Karpas-422 (cell line): ENCODE data around the gene NRIP2. TPM values are rescaled to one million over a fixed set of nuclear protein-coding genes. Genes with fewer than 3 reads are reported as not detected.
A peak's percentile ranks its signal among the peaks of the same experiment; 100 is the strongest.

Source experiments
- DNase-seq: peaks from one replicate; pipeline ENCODE4 v3.0.0-alpha.2; 2015
- H2AFZ ChIP-seq: fragments of 200-600 bp; sonication (generic); 2 replicates; pipeline ENCODE4 v1.6.1; 2014; ENCODE audit warnings: antibody characterized with exemption, low read length, mixed read lengths
- H3K27ac ChIP-seq: fragments of 200-600 bp; sonication (generic); 2 replicates; pipeline ENCODE4 v1.5.1; 2014; ENCODE audit warnings: mild to moderate bottlenecking, low read length, moderate library complexity
- H3K27me3 ChIP-seq: fragments of 200-600 bp; sonication (generic); 2 replicates; pipeline ENCODE4 v1.6.1; 2014; ENCODE audit warnings: low read length, mixed read lengths
- H3K36me3 ChIP-seq: fragments of 200-600 bp; sonication (generic); 2 replicates; pipeline ENCODE4 v1.6.1; 2014; ENCODE audit warnings: low read length, mixed read lengths; ENCODE audit not compliant: insufficient read depth
- H3K4me1 ChIP-seq: fragments of 200-600 bp; sonication (generic); 2 replicates; pipeline ENCODE4 v1.6.1; 2014; ENCODE audit warnings: mild to moderate bottlenecking, low read length, mixed read lengths
- H3K4me2 ChIP-seq: fragments of 200-600 bp; sonication (generic); 2 replicates; pipeline ENCODE4 v1.6.1; 2014; ENCODE audit warnings: low read length, low read depth, mild to moderate bottlenecking; ENCODE audit not compliant: poor library complexity, severe bottlenecking
- H3K4me3 ChIP-seq: fragments of 200-600 bp; sonication (generic); 2 replicates; pipeline ENCODE4 v1.5.1; 2014; ENCODE audit warnings: mild to moderate bottlenecking, antibody characterized with exemption, low read length, mixed read lengths
- H3K79me2 ChIP-seq: fragments of 200-600 bp; sonication (generic); 2 replicates; pipeline ENCODE4 v1.6.1; 2014; ENCODE audit warnings: mild to moderate bottlenecking, low read length, mixed read lengths
- H3K9ac ChIP-seq: fragments of 200-600 bp; sonication (generic); 2 replicates; pipeline ENCODE4 v1.6.0; 2014; ENCODE audit warnings: low read length
- H3K9me2 ChIP-seq: fragments of 200-600 bp; sonication (generic), shearing (Covaris generic); replicated peaks from 2 replicates; pipeline ENCODE4 v1.6.0; 2014; ENCODE audit warnings: mild to moderate bottlenecking, low read length, moderate library complexity; ENCODE audit not compliant: insufficient read depth
- H3K9me3 ChIP-seq: fragments of 300-700, 200-600 bp; sonication (generic); 2 replicates; pipeline ENCODE4 v1.6.1; 2014; ENCODE audit warnings: low read length, mixed read lengths
- H4K20me1 ChIP-seq: fragments of 200-600 bp; sonication (generic); 2 replicates; pipeline ENCODE4 v1.6.1; 2014; ENCODE audit warnings: mild to moderate bottlenecking, antibody characterized with exemption, low read length, low read depth; ENCODE audit not compliant: insufficient read depth
- total RNA-seq: library from RNA; depleted of rRNA; stranded (reverse); fragments of >200 nt; shearing (Covaris generic); gene quantifications from 2 replicates; pipeline ENCODE4 v1.2.3, GENCODE V29; 2014; ENCODE audit warnings: low replicate concordance

The NRIP2 gene
- total RNA-seq, 1 experiment from 2014 or later, result not detected

GRCh38 chr12:2855546-2855945 is 20.7 kb upstream of the NRIP2 start:
- H3K9me2 ChIP-seq, result no peaks in the 10 kb centered on the region
- H3K27ac ChIP-seq, result no peak overlapping the region
- no peaks in the 10 kb centered on the region for H4K20me1 ChIP-seq
- no peak overlapping the region for H3K4me2 ChIP-seq
- H3K79me2 ChIP-seq, result no peaks in the 10 kb centered on the region
- H3K9ac ChIP-seq, result no peak overlapping the region
- peaks cover 22% of the 10 kb centered on the region for H3K4me1 ChIP-seq
- no peak for DNase-seq
- H3K36me3 ChIP-seq, result peaks cover 14% of the 10 kb centered on the region; the same call in 1 of the 2 replicates
- H3K4me3 ChIP-seq, result no peak overlapping the region
- H3K9me3 ChIP-seq, result no peaks in the 10 kb centered on the region
- H2AFZ ChIP-seq, result no peak overlapping the region
- H3K27me3 ChIP-seq, result no peaks in the 10 kb centered on the region

GRCh38 chr12:2854669-2855453 is 20.0 kb upstream of the NRIP2 start:
- Histone ChIP-seq H3K9ac (no peak overlapping the region), H2AFZ (no peak overlapping the region), H3K4me2 (no peak overlapping the region), H3K27me3 (no peaks in the 10 kb centered on the region), H3K4me1 (peaks cover 22% of the 10 kb centered on the region), H3K27ac (no peak overlapping the region), H4K20me1 (no peaks in the 10 kb centered on the region), H3K79me2 (no peaks in the 10 kb centered on the region), H3K36me3 (peaks cover 14% of the 10 kb centered on the region; the same call in 1 of the 2 replicates), H3K4me3 (no peak overlapping the region), H3K9me2 (no peaks in the 10 kb centered on the region), H3K9me3 (no peaks in the 10 kb centered on the region)
- no peak for DNase-seq

- Histone ChIP-seq H3K79me2 (no peaks in the 10 kb centered on the region), H3K4me2 (no peak overlapping the region), H3K4me3 (no peak overlapping the region), H2AFZ (no peak overlapping the region), H3K9me2 (no peaks in the 10 kb centered on the region), H3K27ac (no peak overlapping the region), H3K36me3 (peaks cover 1% of the 10 kb centered on the region; the same call in 1 of the 2 replicates), H3K27me3 (no peaks in the 10 kb centered on the region), H3K9me3 (no peaks in the 10 kb centered on the region), H4K20me1 (no peaks in the 10 kb centered on the region), H3K9ac (no peak overlapping the region), H3K4me1 (peaks cover 21% of the 10 kb centered on the region)
- peak; percentile 58 for DNase-seq
Measured at GRCh38 chr12:2853626-2854025, 18.8 kb upstream of the NRIP2 start.

DNA sequence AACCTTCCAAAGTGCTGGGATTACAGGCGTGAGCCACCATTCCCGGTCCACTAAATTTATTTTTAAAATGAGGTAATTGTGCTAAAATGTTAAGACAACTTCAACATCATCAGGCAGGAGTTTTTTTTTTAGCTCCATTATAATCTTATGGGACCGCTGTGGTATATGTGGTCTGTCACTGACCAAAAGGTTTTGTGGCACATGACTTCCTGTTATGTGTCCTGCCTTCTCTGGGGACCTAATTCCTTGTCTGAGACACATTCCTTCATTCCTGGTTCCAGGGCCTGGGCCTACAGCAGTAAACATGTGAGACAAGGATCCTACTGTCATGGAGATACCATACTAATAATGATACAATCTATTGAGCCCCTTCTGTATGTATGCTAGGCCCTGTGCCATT is 17.1 kb upstream of the NRIP2 start:
- Histone ChIP-seq H4K20me1 (no peaks in the 10 kb centered on the region), H3K4me2 (no peak overlapping the region), H3K27ac (no peak overlapping the region), H2AFZ (no peak overlapping the region), H3K9me2 (no peaks in the 10 kb centered on the region), H3K9ac (no peak overlapping the region), H3K36me3 (no peaks in the 10 kb centered on the region), H3K27me3 (no peaks in the 10 kb centered on the region), H3K79me2 (no peaks in the 10 kb centered on the region), H3K9me3 (no peaks in the 10 kb centered on the region), H3K4me3 (no peak overlapping the region), H3K4me1 (peaks cover 10% of the 10 kb centered on the region)
- no peak for DNase-seq

DNA sequence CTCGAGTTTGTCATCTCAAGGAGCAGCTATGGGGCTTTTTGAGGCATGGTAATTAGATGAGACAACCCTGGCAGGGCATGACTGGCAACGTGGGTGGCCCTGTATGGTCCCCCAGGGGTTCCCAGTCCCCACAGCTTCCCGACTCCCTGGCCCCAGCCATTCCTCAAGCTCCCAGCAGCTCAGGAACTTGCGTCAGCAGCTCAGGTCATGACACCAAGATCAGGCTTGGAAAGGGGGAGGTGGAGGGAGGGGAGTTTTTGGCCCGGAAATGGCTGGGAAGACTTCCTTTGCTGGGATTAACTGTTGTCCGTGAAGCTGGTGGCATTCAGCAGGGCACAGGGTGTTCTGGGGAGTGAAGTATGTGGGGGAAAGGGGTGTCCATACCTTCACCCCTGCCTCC is 10.4 kb upstream of the NRIP2 start:
- Histone ChIP-seq H3K4me1 (no peaks in the 10 kb centered on the region), H3K27me3 (no peaks in the 10 kb centered on the region), H2AFZ (no peak overlapping the region), H3K4me3 (no peak overlapping the region), H3K9me3 (no peaks in the 10 kb centered on the region), H3K4me2 (no peak overlapping the region), H3K27ac (no peak overlapping the region), H4K20me1 (no peaks in the 10 kb centered on the region), H3K9me2 (no peaks in the 10 kb centered on the region), H3K36me3 (peaks cover 5% of the 10 kb centered on the region; the same call in 1 of the 2 replicates), H3K9ac (no peak overlapping the region), H3K79me2 (no peaks in the 10 kb centered on the region)
- no peak for DNase-seq

DNA sequence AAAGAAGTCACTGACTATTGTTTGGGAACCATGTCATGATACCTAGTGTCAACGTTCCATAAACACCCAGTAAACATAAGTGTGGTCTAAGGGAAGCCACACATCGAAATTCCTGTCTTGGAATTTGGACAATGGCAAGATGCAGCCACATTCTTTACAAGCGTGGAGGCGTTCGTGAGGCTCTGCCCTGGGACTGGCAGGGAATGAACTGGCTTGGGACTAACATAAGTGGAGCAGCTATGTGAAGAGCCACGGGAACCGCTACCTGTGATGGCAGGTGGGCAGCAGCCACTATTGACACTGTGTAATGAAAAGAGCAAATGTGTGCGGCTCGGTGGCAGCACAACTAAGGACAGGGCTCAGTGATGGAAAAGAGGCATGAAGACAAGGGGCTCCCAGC is 10.0 kb upstream of the NRIP2 start:
- no peaks in the 10 kb centered on the region for H3K4me1 ChIP-seq
- no peaks in the 10 kb centered on the region for H3K9me2 ChIP-seq
- no peak overlapping the region for H3K4me3 ChIP-seq
- H3K36me3 ChIP-seq, result peaks cover 5% of the 10 kb centered on the region; the same call in 1 of the 2 replicates
- H3K9me3 ChIP-seq, result no peaks in the 10 kb centered on the region
- H3K79me2 ChIP-seq, result no peaks in the 10 kb centered on the region
- no peak overlapping the region for H3K9ac ChIP-seq
- H3K4me2 ChIP-seq, result no peak overlapping the region
- no peaks in the 10 kb centered on the region for H4K20me1 ChIP-seq
- H3K27me3 ChIP-seq, result no peaks in the 10 kb centered on the region
- no peak for DNase-seq
- no peak overlapping the region for H3K27ac ChIP-seq
- H2AFZ ChIP-seq, result no peak overlapping the region

- peaks cover 11% of the 10 kb centered on the region; the same call in 1 of the 2 replicates for H3K36me3 ChIP-seq
- H3K4me3 ChIP-seq, result no peak overlapping the region
- no peak overlapping the region for H3K27ac ChIP-seq
- no peak overlapping the region for H2AFZ ChIP-seq
- H3K4me2 ChIP-seq, result no peak overlapping the region
- H4K20me1 ChIP-seq, result no peaks in the 10 kb centered on the region
- no peaks in the 10 kb centered on the region for H3K9me3 ChIP-seq
- H3K27me3 ChIP-seq, result no peaks in the 10 kb centered on the region
- no peaks in the 10 kb centered on the region for H3K4me1 ChIP-seq
- H3K9me2 ChIP-seq, result no peaks in the 10 kb centered on the region
- H3K79me2 ChIP-seq, result no peaks in the 10 kb centered on the region
- no peak overlapping the region for H3K9ac ChIP-seq
- DNase-seq, result no peak
Measured at GRCh38 chr12:2842948-2843347, 8.1 kb upstream of the NRIP2 start.

- Histone ChIP-seq H3K27ac (no peak overlapping the region), H3K9me2 (no peaks in the 10 kb centered on the region), H4K20me1 (no peaks in the 10 kb centered on the region), H3K27me3 (no peaks in the 10 kb centered on the region), H3K4me1 (no peaks in the 10 kb centered on the region), H3K4me2 (no peak overlapping the region), H3K9ac (no peak overlapping the region), H2AFZ (no peak overlapping the region), H3K36me3 (peaks cover 19% of the 10 kb centered on the region; the same call in 1 of the 2 replicates), H3K79me2 (no peaks in the 10 kb centered on the region), H3K9me3 (no peaks in the 10 kb centered on the region), H3K4me3 (no peak overlapping the region)
- no peak for DNase-seq
Measured at GRCh38 chr12:2841056-2841650, 6.3 kb upstream of the NRIP2 start.
